ENCODE data around the gene FBXL2. TPM values are rescaled to one million over a fixed set of nuclear protein-coding genes. Genes with fewer than 3 reads are reported as not detected.
"Not testable (repeated sequence)": the region's sequence is repeated elsewhere in the genome, so short reads cannot be mapped to it uniquely, and the experiment has no call there.

FBXL2 gene
- total RNA-seq, 2 experiments from 2014 or later, result not detected

DNA sequence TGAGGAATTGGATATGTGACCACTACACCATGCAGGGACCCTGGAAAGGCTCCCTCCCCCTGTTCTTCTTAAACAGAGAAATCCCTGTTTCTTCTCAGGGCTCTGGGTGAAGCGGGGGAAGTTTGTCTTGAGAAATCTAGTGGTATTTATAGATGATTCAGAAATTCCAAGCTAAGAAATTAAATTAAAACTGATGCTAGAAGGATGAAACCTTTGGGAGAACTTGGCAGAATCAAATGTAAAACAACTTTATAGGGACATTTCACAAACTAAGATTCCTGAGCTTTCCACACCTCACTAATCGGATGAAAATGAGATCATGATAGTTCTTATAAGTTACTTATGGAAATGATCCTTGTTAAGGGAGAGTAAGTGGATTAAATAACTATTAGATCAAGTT, 54.2 kb downstream of the FBXL2 start:
- H3K27ac Mint-ChIP-seq, result no peak overlapping the region
- H3K4me3 Mint-ChIP-seq, result no peak overlapping the region
- H3K36me3 Mint-ChIP-seq (ENCODE audit: low read depth), result no peaks in the 10 kb centered on the region
- H3K9me3 Mint-ChIP-seq, result peaks cover 10% of the 10 kb centered on the region
- no peaks in the 10 kb centered on the region for H3K4me1 Mint-ChIP-seq
- POLR2A ChIA-PET, result no interaction called here
- no peak for DNase-seq
- CTCF ChIA-PET, result no interaction called here
- peaks cover 21% of the 10 kb centered on the region for H3K27me3 Mint-ChIP-seq

DNA sequence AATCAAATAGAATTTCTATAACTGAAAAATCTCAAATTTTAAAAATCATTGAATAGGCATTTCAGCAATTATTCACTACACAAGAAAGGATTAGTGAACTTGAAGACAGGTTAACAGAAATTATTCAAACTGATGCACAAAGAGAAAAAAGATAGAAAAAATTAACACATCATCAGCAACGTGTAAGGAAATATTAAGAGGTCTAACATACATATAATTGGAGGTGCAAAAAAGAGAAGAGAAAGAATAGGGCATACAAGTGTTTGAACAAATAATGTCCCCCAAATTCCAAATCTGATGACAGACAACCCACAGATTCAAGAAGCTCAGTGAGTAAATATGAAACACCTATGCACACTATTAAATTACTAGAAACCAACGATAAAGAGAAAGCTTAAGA, 57.1 kb downstream of the FBXL2 start:
- Mint-ChIP-seq H3K9me3 (peaks cover 13% of the 10 kb centered on the region), H3K27me3 (peaks cover 10% of the 10 kb centered on the region), H3K27ac (no peak overlapping the region), H3K4me1 (no peaks in the 10 kb centered on the region), H3K36me3 (ENCODE audit: low read depth) (no peaks in the 10 kb centered on the region), H3K4me3 (no peak overlapping the region)
- ChIA-PET POLR2A (no interaction called here), CTCF (no interaction called here)
- DNase-seq, result no peak

DNA sequence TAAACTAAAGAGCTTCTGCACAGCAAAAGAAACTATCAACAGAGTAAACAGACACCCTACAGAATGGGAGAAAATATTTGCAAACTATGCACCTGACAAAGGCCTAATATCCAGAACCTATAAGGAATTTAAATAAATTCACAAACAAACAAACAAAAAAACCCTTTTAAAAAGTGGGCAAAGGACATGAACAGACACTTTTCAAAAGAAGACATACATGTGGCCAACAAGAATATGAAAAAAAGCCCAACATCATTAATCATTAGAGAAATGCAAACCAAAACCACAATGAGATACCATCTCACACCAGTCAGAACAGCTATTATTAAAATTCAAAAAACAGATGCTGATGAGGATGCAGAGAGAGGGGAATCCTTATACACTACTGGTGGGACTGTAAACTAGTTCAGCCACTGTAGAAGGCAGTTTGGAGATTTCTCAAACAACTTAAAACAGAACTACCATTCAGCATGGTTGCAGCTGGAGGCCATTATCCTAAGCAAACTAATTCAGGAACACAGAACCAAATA, 61.8 kb downstream of the FBXL2 start:
- H3K9me3 Mint-ChIP-seq; H3K4me1 Mint-ChIP-seq; H3K27ac Mint-ChIP-seq; H3K27me3 Mint-ChIP-seq; H3K4me3 Mint-ChIP-seq; POLR2A ChIA-PET; CTCF ChIA-PET; DNase-seq; H3K36me3 Mint-ChIP-seq (ENCODE audit: low read depth): not testable (repeated sequence)

DNA sequence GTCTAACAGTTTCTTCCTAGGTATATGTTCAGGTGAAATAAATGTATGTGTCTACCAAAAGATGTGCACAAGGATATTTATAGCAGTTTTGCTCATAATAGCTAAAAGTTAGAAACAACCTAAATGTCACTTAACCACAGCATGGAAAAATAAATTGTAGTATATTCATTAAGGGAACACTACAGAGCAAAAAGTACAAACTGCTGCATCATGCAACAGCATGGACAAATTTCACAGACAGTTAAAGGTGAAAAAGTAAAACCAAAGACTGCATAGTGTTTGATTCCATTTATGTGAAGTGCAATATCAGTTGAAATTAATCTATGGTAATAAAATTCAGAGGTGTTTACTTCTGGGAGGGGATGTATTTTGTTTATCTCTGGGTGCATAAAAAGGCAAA, 62.5 kb downstream of the FBXL2 start:
- Mint-ChIP-seq H3K4me1 (no peaks in the 10 kb centered on the region), H3K27me3 (peaks cover 3% of the 10 kb centered on the region), H3K27ac (no peak overlapping the region), H3K4me3 (no peak overlapping the region), H3K36me3 (ENCODE audit: low read depth) (no peaks in the 10 kb centered on the region), H3K9me3 (peaks cover 3% of the 10 kb centered on the region)
- ChIA-PET CTCF (no interaction called here), POLR2A (no interaction called here)
- DNase-seq, result no peak

DNA sequence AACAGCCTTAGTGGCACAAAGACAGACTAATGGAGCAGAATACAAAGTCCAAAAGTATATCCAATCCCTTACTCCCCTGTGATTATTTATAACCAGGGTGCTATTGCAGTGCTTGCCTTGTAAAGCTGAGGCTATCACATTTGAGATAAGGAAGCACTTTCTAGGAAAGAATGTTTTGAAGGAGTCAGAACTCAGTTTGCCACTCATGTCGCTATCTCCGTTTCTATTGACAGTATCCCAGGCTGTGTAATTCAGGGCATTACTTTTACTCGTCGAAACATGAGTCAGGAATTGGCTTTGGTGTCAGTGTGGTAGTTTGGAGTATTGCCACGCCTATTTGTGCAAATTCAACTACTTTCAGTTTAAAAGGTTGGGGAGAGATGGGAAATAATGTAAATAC, 78.4 kb downstream of the FBXL2 start:
- no peaks in the 10 kb centered on the region for H3K36me3 Mint-ChIP-seq (ENCODE audit: low read depth)
- ChIA-PET POLR2A (no interaction called here), CTCF (no interaction called here)
- H3K27ac Mint-ChIP-seq, result no peak overlapping the region
- no peak overlapping the region for H3K4me3 Mint-ChIP-seq
- DNase-seq, result no peak
- peaks cover 20% of the 10 kb centered on the region for H3K27me3 Mint-ChIP-seq
- no peaks in the 10 kb centered on the region for H3K9me3 Mint-ChIP-seq
- H3K4me1 Mint-ChIP-seq, result no peaks in the 10 kb centered on the region

DNA sequence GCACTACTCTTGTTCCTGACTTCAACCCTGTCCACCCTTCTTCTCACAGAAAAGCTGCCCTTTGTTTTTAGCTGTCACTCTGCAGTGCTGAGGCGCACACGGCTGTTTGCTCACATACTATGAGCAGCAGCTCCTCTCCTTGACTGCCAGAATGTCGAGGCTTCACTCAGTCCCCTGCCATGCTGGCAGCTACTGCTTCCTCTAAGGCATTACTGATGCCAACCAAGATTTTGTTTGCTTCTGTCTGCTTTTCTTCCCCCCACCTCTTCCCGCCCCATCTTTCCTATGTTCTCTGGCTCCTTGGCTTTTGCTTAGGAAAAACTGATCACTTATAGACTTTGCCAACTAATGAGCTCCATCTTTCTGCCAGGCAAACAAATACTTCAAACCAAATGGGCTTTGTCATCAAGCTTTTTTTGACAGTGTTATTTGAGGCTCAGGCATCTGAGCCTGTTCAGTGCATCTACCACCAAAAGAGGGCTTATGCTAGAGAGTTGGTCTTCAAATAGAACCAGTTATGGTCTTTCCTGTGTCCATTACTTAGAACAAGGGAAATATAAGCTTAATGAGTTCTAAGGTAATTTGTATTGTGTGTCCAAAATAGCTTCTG, 81.0 kb downstream of the FBXL2 start:
- CTCF ChIA-PET, result interaction anchor here (0.6 kb wide), 2 partner anchors 18 to 71 kb away, joined by 3 to 5 read pairs; no protein-coding TSS in a partner anchor
- H3K27me3 Mint-ChIP-seq, result peaks cover 17% of the 10 kb centered on the region
- POLR2A ChIA-PET, result no interaction called here

DNA sequence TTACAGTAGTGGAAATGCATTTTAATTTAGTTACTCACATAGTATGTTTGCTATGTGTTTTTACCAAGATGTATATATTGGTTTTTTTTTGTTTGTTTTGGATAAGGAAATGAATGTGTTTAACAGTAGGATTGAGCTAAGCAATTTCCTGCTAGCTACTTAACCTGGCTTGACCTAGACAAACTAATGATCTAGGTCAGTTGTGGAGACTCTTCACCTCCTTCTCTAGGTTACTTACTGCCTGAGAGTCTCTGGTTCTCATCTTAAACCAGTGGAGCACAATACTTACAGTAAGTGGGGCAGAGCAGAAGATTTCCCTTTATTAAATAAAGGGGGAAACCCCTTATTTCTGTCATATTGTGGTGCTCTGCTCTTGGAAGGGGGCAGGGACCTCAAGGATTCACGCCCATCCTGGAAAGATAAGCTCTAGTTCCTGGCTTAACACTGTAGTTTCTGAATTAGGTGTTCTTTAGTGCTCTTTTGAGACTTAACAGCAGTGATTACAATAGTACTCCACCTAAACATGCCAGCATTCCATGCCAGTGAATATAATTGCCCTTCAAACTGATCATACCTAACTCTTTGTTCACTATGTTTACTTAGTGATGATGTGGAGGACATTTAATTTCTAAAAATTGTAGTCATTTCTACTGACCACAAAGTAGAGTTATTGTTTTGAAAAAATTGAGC, 83.0 kb downstream of the FBXL2 start:
- POLR2A ChIA-PET, result no interaction called here
- CTCF ChIA-PET, result interaction anchor here (0.5 to 0.7 kb wide), 2 partner anchors 14 to 1243 kb away, joined by 3 to 5 read pairs; no protein-coding TSS in a partner anchor
- Mint-ChIP-seq H3K4me1 (no peaks in the 10 kb centered on the region), H3K4me3 (no peak overlapping the region), H3K27ac (no peak overlapping the region), H3K9me3 (no peaks in the 10 kb centered on the region), H3K27me3 (peaks cover 17% of the 10 kb centered on the region), H3K36me3 (ENCODE audit: low read depth) (no peaks in the 10 kb centered on the region)
- DNase-seq, result no peak

More for the DNA sequence above, 81.0 kb downstream of the FBXL2 start:
- H3K4me3 Mint-ChIP-seq, result no peak overlapping the region
- no peak overlapping the region for H3K27ac Mint-ChIP-seq
- no peaks in the 10 kb centered on the region for H3K36me3 Mint-ChIP-seq (ENCODE audit: low read depth)
- H3K4me1 Mint-ChIP-seq, result no peaks in the 10 kb centered on the region
- DNase-seq, result no peak
- H3K9me3 Mint-ChIP-seq, result no peaks in the 10 kb centered on the region

DNA sequence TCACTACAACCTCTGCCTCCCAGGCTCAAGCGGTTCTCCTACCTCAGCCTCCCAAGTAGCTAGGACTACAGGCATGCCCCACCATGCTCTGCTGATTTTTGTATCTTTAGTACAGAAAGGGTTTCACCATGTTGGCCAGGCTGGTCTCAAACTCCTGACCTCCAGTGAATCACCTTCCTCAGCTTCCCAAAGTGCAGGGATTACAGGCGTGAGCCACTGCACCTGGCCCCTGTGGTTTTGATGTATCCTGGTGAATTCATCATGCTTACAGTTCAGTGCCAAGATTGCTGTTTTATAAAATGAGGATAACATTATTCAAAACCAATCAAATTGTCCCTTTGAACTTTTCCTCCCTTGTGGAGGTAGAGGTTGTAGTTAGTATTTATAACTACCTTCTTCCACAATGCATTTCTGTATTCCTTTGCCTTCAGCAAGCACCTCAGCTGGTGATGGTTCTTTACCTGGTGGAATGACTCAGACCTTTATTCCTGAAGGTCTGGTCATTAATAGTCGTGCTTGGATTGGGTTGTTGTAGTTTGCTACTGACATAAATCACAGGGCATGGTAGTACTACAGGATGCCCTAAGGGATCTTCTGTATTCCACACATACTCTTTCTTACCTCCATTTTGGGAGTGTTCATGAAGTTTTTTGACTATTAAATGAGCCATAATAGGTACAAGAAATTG, 86.0 kb downstream of the FBXL2 start:
- POLR2A ChIA-PET, result no interaction called here
- CTCF ChIA-PET, result interaction anchor here (1.1 to 1.9 kb wide), 2 partner anchors 9 to 10 kb away, joined by 3 to 7 read pairs; no protein-coding TSS in a partner anchor

DNA sequence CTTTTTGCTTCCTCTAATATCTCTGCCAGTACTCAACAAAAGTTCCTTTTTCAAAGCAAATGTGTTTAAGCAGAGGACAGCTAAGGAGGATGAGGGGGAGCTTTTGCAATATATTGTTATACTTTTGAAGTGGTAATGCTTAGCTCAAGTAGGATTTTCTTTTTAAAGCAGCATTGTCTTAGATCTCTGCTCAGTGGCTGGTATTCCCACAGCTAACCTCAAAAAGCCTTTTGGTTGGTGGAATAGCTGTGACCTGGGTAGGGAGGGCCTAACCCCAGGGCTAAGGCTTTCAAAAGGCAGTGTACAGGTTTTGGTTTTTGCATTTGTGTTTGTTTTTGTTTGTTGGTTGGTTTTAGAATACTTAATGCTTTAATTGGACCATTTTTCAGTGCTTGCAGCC, 86.8 kb downstream of the FBXL2 start:
- no peaks in the 10 kb centered on the region for H3K9me3 Mint-ChIP-seq
- CTCF ChIA-PET, result interaction anchor here (1.9 kb wide), 1 partner anchor 9 kb away, joined by 7 read pairs; no protein-coding TSS in a partner anchor
- H3K27me3 Mint-ChIP-seq, result peaks cover 11% of the 10 kb centered on the region
- no peaks in the 10 kb centered on the region for H3K4me1 Mint-ChIP-seq
- no peaks in the 10 kb centered on the region for H3K36me3 Mint-ChIP-seq (ENCODE audit: low read depth)
- DNase-seq, result no peak
- H3K27ac Mint-ChIP-seq, result no peak overlapping the region
- POLR2A ChIA-PET, result no interaction called here
- no peak overlapping the region for H3K4me3 Mint-ChIP-seq

More for the DNA sequence above, 86.0 kb downstream of the FBXL2 start:
- Mint-ChIP-seq H3K27me3 (peaks cover 16% of the 10 kb centered on the region), H3K4me1 (no peaks in the 10 kb centered on the region), H3K4me3 (no peak overlapping the region), H3K9me3 (no peaks in the 10 kb centered on the region), H3K36me3 (ENCODE audit: low read depth) (no peaks in the 10 kb centered on the region), H3K27ac (no peak overlapping the region)
- DNase-seq, result no peak

DNA sequence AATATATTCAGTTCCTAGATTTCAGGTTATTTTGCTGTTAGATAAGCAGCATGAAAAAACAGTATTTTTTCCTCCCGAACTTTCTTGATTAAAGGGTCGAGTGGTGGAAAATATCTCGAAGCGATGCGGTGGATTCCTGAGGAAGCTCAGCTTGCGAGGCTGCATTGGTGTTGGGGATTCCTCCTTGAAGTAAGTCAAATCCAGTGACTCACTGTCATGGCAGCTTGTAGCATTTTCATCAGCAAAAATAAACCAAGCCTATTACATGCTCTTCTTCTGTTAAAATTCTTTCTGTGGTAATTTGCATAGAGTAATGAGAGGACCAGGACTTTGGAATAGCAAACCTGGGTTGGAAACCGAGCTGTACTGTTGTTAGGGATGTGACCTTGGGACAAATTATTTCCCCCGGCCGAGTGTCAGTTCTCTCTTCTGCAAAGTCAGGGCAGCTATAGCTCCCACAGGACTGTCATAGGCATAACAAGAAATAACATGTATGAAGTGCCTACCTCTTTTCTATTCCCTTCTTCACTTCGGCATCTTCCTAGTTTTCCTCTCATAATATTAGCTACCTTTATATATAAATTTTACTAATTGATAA, 87.4 kb downstream of the FBXL2 start:
- H3K27ac Mint-ChIP-seq, result no peak overlapping the region
- ChIA-PET POLR2A (no interaction called here), CTCF (interaction anchor here (0.6 to 1.9 kb wide), 2 partner anchors 8 to 1221 kb away, joined by 3 to 7 read pairs; no protein-coding TSS in a partner anchor)
- no peaks in the 10 kb centered on the region for H3K36me3 Mint-ChIP-seq (ENCODE audit: low read depth)
- H3K27me3 Mint-ChIP-seq, result peaks cover 6% of the 10 kb centered on the region
- DNase-seq, result no peak
- no peaks in the 10 kb centered on the region for H3K4me1 Mint-ChIP-seq
- no peak overlapping the region for H3K4me3 Mint-ChIP-seq
- no peaks in the 10 kb centered on the region for H3K9me3 Mint-ChIP-seq

DNA sequence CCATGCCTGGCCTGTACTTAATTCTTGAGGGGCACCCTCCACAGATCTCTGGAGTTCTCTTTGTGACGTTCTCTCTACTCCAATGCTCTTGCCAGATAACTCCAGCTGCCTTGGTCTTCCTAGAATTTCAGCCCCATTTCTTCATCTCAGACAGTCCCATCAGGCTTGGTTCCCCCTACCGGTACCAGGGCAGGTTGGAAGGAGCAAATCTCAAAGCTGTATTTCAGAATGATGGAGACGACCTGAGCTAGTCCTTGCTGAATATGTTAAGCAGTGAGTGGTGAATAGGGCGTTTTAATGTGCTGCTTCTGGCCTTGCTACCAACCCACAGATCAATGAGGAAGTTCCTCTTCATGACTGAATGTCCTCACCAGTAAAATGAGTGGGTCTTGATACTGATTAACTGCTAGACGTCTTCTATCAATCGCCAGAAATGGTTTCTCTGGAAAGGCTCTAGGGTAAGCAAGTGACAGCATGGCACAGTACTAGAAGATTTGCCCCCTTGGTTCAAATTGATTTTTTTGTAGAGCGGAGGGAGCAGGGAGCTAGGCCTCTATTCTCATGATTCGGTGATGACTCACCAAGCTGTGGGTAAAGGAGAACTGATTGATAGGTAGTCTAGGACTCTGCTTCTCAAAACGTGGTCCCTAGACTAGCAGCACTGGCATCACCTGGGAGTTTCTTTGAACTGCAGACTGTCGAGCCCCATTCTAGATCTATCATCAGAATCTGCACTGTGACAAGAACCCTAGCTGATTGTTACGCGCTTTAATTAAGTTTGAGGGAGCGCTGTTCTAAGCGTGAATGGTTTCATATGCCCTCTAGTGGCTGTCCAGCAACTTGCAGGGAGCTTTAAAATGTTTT, 95.2 kb downstream of the FBXL2 start:
- ChIA-PET POLR2A (no interaction called here), CTCF (interaction anchor here (0.5 to 2.6 kb wide), 20 partner anchors 8 to 870 kb away, joined by 3 to 17 read pairs (median 3); partner anchors contain the start of genes CRTAP and UBP1)
- Mint-ChIP-seq H3K4me3 (no peak overlapping the region), H3K27ac (no peak overlapping the region), H3K4me1 (peaks cover 5% of the 10 kb centered on the region), H3K27me3 (peaks cover 2% of the 10 kb centered on the region), H3K36me3 (ENCODE audit: low read depth) (no peaks in the 10 kb centered on the region), H3K9me3 (no peaks in the 10 kb centered on the region)
- DNase-seq, result peak; percentile 61

DNA sequence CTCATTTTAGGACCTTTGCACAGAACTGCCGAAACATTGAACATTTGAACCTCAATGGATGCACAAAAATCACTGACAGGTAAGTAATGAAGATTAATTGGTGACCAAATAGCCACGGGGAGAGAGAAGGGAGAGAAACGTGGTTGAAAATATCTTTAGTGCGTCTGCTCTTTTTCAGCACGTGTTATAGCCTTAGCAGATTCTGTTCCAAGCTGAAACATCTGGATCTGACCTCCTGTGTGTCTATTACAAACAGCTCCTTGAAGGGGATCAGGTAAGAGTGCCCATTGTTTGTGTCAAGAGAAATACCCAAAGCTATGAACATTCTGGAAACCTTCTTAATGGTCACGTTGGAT, 95.8 kb downstream of the FBXL2 start:
- ChIA-PET CTCF (interaction anchor here (0.6 to 2.6 kb wide), 19 partner anchors 9 to 510 kb away, joined by 3 to 17 read pairs (median 3); partner anchors contain the start of genes CRTAP and UBP1), POLR2A (no interaction called here)
- no peaks in the 10 kb centered on the region for H3K36me3 Mint-ChIP-seq (ENCODE audit: low read depth)
- H3K27me3 Mint-ChIP-seq, result no peaks in the 10 kb centered on the region
- no peak overlapping the region for H3K27ac Mint-ChIP-seq
- no peak overlapping the region for H3K4me3 Mint-ChIP-seq
- H3K4me1 Mint-ChIP-seq, result peaks cover 5% of the 10 kb centered on the region
- no peak for DNase-seq
- no peaks in the 10 kb centered on the region for H3K9me3 Mint-ChIP-seq

Data from activated CD4-positive, alpha-beta T cell treated with anti-CD3 and anti-CD28 coated beads, Interleukin-2, amount 10 ng/mL, durations not matched to agents 7 days and 5 days (primary cell).